Cortex of kidney (tissue), 1 donor: ENCODE data around the gene ZFAND2A.
"Not testable (repeated sequence)": the region's sequence is repeated elsewhere in the genome, so short reads cannot be mapped to it uniquely, and the experiment has no call there.

ENCODE experiments used
- DNase-seq: peaks from one replicate; lab custom pipeline; 2025; lab: John Stamatoyannopoulos, UW

Gene ZFAND2A

DNA sequence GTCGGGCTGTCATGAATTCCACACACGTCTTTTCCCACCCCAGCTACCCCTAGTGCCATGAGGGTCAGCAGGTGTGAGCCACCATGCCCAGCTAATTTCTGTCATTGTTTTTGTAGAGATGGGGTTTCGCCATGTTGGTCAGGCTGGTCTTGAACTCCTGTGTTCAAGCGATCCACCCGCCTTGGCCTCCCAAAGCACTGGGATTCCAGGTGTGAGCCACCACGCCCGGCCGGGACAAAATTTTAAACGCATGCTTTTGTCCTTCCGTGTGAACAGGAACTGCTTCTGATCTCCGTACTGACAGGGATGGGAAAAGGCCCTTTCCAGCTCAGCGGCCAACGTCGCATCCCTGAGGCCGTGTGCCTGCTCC is 15.6 kb upstream of the ZFAND2A start:
- no peak for DNase-seq

DNA sequence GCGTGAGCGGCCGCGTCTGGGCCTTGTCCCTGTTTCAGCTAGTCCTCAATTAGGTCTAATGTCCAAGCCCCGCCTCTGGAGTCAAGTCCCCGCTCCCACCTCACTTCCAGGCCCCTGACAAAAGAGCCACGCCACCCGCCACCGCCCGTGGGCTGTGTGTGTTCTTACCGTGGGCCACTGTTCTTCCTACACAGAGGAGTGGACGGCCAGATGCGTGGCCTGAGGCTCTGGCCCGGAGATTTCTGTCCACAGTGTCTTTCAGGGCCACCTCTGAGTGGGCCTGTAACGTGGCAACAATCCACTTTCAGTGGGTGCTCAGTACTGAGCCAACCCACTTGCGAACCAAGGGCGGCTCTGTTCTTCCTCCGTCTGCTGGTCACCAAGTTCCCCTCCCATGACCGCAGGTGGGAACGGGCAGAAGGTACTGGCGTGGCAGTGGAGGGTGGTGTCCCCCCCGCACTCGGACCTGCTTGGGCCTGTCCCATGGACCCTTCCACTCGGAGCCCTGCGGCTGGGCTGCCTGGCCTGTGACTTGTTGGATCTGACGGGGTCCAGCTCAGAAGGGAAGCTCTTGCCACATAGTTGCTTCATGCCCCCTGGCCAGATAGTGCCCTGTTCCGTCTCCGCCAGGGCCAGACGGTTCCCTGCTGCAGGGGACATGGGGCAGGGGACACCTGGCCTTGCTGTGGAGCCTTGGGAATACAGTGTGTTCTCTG is 15.0 kb upstream of the ZFAND2A start:
- DNase-seq = no peak

DNA sequence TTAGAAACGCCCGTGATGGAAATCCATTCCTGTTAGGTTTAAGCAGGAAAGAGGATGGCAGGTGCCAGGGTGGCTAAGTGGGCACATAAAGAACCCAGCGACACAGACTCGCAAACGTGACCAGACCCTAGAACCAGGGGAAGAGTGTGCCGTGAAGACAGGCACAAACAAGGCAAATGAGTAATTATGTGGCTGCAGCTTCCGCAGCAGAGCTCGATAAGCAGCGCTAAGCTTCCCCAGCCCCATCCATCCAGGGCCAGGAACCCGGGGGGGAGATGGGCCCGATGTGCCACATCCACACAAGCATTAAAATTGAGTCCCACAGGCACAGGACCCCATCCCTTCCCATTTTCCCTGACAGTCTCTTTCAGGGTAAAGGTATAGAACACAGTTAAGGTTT is 14.0 kb upstream of the ZFAND2A start:
- DNase-seq = no peak

DNA sequence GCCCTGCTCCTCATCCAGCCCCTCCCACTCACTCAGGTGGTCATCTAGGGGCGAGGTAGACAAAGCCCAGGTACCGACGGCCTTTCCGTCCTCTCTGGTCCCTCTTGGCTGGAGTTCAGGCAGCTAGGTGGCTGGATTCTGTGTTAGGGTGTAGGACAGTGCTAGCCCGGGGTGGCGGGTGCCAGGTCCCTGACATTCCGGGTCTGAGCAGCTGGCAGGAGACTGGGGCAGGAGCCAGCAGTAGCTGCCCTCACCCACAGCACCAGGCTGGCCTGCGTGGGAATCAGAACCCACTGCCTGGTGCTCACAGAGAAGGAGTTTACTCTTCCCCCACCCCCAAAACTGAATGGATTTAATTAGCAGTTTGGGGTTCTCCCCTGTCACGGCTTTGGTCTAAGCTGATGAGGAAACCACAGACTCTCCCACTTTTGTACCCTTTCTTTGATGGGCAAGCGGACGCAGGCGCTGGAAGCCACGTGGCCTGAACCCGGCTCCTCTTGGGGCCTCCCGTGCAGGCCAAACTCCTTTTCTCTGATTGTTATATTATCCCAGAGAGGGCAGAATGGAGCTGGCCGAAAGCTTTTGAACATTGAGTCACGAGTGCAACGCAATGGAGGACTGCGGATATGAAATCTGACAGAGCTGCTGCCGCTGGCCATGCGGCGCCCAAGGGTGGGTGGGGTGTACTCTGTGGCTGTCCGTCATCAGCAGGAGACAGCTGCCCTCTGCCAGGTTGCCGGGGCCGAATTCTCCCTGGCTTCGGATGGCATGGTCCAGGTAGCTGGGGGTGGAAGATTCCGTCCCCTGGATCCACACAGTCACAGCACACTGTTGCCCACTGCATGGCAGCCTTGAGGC is 12.9 kb upstream of the ZFAND2A start:
- DNase-seq = no peak

DNA sequence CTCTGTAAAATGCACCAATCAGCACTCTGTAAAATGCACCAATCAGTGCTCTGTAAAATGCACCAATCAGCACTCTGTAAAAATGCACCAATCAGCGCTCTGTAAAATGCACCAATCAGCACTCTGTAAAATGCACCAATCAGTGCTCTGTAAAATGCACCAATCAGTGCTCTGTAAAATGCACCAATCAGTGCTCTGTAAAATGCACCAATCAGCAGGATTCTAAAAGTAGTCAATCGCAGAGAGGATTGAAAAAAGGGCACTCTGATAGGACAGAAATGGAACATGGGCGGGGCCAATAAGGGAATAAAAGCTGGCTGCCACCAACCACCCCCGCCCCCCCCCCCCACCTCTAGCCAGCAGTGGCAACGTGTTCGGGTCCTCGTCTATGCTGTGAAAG is 11.5 kb upstream of the ZFAND2A start:
- not testable (repeated sequence) for DNase-seq

DNA sequence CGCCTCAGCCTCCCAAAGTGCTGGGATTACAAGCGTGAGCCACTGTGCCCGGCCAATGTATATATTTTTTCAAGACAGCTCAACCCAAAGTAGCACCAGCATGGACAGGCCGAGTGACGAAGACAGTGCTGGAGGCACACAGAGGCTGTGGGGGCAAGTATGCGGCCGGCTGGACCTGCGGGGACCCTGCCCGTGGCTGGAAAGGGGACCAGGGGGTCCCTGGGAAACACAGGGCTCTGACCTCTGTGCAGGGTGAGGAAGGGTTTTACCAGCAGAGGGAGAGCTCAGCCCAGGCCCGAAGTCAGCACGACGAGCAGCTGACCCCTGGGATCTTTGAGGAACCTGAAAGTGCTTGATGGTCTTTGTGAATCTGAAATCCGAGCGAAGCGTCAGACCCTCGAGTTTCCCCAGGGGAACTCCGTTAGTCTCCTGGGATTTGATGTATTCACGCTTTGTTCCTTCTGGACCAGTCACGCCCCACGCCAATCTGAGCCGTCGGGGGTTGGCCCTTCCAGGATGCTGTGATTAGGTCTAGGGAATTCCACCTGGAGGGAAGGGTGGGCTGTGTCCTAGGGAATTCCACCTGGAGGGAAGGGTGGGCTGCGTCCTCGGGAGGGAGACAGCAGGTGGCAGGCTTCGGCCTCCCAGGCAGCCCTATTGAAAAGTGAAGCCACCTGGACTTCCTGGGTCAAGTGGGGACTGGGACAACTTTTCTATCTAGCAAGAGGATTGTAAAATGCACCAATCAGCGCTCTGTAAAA is 10.9 kb upstream of the ZFAND2A start:
- DNase-seq = no peak

DNA sequence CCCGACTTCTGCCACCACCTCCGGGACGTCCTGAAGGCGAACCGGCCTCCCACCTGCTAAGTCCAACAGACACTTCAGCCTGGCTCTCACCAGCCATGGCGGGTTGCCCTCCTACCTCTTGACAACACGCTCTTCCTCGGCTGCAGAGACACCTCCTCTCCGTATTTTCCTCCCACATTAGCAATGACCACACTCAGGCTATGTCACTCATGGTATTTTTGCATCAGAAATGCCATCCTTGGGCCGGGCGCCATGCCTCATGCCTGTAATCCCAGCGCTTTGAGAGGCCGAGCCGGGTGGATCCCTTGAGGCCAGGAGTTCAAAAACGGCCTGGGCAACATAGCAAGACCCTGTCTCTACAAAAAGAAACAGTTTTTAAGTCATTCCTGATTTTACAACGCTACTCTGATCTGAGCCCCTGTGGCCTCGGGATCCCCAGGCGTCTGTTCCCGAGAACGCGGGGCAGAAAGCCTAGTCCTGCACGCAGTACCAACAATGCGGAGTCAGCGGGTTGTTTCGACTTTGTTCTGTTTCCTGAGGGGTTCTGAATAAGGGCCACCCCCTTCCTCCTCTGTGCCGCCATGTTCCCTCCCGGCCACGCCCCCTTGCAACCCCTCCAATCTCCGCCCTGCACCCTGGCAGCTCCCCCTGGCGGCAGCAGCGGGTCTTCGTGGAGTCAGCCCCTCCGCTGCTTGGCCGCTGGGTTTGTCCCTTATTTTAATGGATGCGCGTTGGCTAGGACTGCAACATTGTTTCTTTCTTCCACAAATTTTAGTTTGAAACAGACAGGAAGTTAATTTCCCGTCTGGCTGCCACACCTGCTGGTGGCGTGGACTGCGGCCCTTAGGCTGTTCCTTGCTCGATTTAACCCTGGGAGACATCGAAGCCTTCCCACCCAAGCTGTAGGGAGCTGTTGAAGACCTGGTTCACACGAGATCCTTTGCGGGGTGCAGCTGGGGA is 9.7 kb upstream of the ZFAND2A start:
- DNase-seq = no peak

DNA sequence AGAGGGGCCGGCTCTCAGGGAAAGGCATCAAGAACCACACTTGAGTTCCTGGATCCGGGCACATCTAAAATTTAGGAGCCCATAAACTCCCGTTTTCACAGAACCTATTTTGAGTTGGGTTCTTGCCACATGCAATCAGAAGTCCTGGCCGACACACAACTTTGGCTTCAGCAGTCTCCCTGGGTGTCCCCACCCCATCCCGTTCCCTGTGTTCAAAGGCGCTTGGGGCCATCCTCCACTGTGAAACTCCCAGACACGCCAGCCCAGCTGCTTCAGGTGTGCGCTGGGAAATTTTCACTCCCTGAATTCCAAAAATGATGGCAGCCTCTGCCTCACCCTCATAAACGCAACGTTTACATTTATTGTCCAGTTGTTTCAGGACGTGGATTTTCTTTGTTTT is 8.4 kb upstream of the ZFAND2A start:
- no peak for DNase-seq

DNA sequence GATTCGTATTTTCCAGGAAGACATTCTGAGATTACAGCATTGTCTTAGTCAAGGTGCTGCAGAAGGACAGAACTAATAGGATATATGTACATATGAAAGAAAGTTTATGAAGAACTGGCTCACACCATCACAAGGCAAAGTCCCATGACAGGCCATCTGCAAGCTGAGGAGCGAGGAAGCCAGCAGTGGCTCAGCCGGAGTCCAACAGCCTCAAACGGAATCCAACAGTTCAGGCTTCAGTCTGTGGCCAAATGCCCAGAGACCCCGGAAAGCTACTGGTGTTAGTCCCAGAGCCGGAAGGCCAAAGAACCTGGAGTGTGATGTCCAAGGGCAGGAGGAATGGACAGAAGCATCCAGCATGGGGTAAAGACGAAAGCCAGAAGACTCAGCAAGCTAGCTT is 4.4 kb upstream of the ZFAND2A start:
- no peak for DNase-seq

DNA sequence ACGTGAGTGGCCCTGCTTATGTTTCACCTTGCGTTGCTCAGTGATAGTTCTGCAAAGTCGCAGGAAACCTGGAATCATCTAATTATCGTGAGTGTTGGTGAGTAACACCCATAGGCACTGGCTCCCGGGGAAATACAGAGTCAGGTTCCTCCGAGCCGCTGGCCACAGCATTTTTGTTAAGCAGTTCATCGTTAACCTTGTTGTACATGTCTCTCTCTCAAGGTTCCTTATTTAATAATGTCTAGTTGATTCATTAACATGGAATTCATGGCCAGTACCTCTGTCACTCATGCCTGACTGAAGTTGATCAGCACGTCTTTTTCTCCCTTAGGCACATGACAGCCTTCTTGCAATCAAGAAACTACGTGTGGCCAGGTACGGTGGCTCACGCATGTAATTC is 3.1 kb upstream of the ZFAND2A start:
- DNase-seq = no peak

DNA sequence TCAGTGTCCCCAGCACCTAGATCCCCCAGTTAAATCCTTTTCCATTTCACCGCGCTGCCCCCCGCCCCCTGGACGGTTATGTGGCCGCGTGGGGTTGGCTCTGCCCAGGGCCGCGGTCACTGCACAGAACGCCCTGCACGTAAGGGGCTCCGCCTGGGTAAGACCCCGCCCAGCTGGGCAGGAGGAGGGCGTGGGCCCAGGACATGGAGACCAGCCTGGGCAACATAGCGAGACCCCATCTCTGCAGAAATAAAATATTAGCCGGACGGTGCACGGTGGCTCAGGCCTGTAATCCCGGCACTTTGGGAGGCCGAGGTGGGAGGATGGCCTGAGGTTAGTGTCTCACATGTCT is 650 bp upstream of the ZFAND2A start:
- no peak for DNase-seq

DNA sequence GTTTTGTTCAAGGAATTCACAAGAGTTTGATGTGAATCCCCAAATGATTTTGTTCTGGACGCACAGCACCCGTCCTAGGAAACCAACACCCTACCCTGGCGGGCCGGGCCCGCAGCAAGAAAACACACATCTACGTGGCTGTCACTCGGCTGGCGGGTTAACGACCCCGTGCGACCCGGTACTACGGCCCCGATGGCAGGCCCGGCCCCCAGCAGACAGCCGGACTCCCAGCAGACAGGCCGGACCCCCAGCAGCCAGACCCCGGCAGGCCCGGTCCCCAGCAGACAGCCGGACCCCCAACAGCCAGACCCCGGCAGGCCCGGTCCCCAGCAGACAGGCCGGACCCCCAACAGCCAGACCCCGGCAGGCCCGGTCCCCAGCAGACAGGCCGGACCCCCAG is 765 bp downstream of the ZFAND2A start:
- not testable (repeated sequence) for DNase-seq

DNA sequence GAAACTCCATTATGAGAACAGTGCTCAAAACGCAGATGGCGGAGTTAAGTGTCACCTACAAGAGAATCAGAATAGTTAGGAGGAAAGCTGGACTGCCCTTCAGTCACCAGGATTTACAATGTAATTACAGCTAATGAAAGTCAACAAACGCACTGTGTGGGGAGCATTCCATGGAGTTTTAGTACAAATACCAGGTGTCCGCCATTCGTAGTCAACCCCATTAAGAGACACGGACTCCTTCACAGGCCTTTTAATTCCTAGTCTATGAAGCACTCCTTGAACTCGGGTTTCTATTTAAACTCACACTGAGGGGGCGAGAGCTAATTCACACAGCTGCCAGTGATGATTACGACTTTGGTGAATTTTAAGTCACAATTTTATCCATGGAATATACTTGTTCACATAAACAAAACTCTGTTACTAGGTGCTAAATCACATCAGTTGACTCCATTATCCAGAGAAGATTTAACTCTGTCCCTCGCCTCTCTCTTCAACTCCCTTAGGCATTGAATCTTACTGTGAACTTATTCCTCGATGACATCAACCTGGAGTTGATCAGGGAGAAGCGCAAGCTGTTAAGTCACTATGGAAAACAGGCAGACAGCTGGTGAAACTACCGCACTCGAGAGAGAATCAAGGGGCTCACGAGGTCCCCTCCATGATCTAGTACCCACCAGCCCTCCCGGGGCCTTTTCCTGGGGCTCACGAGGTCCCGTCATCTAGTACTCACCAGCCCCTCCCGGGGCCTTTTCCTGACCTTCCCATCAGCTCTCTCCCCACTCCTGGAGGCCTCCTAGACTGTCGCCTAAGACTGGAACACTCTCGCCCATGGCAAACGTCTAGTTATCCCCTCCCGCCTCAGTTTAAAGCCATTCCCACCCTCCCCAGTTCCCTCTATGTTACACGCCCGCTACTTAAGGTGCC is 1.5 kb downstream of the ZFAND2A start:
- DNase-seq = no peak

DNA sequence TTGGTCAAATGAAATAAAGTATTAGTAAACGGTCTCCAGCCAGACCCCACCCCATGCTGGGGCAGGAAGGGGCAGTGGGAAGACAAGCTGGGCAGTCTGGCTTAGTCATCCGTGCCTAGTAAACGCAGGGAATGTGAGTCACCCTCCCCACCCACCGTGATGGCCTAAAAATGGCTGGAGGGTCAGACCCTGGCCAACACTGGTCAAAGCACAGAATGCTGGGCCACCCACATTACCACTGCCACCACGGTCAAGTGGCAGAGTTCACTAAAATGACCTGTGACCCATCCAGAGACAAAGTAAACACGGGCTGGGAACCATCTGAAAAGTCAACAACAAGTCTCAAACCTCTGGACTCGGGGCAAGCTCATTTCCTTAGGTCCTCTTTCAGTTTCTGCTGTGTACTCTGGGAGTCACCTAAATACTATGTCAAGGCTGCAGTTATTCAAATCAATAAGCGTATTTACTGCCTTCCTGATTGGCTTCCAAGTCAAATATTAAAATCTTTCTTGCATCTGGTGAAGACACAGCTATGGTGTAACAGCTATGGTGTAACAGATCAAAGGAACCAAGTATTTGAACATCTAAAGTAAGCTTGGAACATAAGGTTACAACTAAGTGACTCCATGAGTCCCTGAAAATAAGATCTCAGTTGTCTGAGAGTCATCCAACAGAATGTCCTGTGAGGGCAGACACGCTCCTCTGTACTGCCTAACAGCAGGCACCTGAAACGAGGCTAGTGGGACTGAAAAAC is 3.0 kb downstream of the ZFAND2A start:
- no peak for DNase-seq

DNA sequence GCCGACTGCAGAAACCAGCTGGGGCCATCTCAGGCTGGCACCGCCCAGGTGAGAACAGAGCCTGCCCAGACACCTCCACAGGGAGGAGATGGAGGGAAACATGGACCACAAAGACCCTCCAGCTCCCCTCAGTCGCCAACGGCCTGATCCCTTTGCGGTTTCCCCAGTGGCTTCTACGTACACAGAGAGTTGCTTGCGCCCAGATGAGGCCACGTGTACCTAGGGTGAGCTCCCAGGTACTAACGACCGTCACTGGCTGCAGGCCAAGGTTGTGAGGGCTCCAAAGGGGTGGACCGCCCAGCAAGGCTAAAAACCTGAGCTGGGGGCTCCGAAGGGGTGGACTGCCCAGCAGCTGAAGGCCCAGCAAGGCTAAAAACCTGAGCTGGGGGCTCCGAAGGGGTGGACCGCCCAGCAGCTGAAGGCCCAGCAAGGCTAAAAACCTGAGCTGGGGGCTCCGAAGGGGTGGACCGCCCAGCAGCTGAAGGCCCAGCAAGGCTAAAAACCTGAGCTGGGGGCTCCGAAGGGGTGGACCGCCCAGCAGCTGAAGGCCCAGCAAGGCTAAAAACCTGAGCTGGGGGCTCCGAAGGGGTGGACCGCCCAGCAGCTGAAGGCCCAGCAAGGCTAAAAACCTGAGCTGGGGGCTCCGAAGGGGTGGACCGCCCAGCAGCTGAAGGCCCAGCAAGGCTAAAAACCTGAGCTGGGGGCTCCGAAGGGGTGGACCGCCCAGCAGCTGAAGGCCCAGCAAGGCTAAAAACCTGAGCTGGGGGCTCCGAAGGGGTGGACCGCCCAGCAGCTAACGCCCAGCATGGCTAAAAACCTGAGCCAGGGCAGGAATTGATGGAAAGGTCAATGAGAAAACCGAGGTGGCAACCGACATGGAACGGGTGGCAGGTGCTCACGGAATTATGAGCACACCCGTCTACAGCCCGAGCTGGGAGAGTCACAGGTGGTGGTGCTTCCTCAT is 3.9 kb downstream of the ZFAND2A start:
- not testable (repeated sequence) for DNase-seq

DNA sequence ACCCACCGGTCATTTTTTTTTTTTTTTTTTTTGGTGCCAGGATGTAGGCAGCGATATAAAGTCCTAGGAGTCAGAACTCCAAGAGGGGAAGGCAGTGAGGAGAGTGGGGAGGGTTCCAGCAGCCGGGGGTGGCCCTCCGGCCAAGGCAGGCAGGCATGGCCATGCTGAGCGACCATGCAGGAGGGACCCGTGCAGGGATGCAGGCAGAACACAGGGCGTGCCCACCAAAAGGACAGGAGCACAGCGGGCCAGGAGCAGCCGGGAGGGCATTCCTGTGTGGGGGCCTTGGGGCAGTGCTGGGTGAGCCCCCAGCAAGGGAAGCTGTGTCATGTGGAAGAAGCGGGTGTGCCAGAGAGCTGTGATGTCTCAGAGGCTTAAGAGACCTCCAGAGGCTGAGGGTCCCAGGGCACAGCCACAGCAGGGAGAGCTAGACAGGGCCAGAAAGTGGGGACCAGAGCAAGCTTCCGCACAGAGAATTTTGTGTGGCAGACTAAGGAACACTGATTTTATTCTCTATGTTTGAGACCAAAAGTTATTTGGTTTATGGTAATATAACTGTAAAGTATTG is 5.7 kb downstream of the ZFAND2A start:
- no peak for DNase-seq

DNA sequence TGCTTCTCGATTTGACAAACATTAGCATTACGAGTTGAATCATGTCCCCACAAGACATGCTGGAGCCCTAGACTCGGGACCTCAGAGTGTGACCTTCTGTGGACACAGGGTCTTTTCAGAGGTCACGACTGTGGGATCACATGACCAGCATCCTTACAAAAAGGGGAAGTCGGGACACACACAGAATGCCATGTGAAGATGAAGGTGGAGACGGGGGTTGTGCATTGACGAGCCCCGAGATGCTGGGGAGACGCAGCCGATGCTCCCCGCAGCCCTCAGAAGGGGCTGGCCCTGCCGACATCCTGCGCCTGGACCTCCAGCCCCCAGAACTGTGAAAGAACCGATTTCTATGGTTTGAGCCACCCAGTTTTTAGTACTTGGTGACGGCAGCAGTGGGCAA is 7.5 kb downstream of the ZFAND2A start:
- DNase-seq = no peak

DNA sequence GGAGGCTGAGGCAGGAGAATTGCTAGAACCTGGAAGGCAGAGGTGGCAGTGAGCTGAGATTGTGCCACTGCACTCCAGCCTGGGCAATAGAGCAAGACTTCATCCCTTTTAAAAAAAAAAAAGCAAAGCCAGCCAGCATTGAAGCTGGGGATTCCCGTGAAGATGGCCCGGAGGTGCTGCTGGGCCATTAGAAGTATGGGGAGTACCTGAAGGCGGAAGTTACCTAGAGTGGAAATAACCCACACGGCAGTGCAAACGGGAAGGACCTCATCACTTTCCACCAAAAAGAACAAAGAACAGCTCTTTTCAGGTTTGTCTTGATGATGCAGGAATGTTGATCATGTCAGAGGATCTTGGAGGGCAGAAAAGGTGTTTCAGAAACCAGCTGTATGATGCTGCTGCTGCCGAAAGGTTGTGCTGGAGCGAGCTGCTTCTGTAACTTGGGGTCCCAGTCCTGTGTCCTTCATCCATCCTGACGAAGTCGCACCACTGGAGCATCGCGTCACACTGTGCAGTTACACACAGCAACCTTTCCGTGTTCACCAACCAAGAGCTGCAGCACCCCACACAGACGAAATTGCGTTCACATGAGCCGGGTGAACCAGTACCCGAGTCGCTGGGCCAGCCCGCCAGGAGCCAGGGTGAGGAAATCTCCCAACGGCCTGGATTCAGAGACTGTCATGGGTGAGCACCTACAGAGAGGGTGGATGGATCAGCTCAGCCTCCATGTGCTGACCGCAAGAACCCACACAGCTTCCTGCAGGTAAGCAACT is 8.2 kb downstream of the ZFAND2A start:
- DNase-seq = no peak
